Amygdala (tissue), 56 donors: ENCODE measurements around the gene CLMN.
"Not testable (repeated sequence)": the region's sequence is repeated elsewhere in the genome, so short reads cannot be mapped to it uniquely, and the experiment has no call there.

ENCODE experiments used
- DNase-seq, 56 donors: peaks; one replicate each; lab custom pipeline; 2025; lab: John Stamatoyannopoulos, UW

The CLMN gene

DNA sequence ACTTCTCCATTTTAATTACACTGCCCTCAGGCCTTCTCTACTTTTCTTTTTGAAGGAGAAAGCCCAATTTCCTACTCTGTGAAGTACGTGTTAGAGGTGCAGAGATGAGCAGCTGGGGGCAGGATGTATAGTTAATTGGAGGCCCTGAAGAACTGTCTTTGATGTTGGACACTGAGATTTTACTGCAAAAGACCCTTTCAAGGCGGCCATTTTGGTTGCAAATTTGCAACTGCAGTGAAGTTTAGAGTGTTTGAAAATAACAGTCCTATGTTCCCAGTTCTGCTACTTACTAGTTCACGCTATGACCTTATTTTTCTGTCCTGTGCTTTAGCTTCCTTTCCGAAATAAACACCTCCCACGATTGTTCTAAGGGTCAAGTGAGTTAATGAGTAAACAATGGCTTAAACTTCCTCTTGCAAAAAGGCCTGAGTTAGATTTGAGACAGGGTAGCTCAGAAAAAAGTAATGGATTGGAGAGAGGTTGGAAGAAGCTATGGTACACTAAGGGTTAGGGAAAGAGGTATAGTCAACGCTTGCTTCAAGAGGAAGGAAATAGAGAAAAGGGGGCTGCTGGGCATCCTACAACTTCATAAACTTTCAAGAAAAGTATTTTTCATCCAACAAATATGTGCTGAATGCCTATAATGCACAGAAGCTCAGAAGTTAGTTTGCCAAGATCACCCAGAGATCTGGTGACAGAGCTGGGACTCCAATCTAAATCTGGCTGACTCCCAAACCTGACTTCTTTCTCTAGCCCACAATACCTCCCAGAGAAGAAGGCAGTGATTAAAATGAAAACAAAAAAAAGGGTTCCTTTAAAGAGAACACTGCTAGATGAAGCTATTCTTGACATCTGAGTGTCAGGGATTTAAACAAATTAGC lies 135.9 kb downstream of the CLMN start:
- no peak for DNase-seq

DNA sequence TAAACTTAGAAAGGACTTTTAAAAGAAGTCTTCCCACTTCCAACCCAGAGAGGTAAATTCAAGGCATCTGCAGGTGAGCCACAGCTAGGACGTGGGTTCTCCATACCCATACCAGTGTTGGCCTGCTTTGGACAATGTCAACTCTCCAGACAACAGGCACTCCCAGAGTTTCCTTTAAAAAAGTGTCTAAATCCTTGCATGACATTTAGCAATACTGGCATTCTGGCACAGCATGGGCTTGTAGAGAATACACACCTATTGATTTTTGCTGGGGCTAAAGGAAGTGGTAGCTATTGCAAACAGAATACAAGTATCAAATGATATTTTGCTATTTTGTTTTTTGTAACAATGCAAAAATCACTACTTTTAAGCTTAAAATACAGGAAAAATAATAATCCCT lies 136.6 kb downstream of the CLMN start:
- DNase-seq = no peak

DNA sequence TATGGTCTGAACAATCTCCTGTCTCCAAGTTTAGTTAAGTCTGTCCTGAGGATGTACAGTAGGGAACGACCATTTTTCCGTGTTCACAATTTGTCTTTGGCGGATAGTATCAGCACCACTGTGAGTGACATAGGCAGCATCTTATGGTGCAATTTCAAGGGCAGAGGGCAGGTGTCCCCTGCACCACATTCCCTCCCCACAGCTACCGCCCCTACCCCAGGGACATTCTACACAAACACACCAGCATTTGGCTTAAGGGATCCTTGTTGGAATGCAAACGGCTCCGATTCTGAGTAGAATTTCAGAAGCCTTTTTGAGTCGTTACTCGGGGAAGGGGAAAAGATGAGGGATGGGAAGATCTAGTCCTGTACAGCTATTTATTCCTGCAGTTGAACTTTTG lies 137.3 kb downstream of the CLMN start:
- no peak for DNase-seq

DNA sequence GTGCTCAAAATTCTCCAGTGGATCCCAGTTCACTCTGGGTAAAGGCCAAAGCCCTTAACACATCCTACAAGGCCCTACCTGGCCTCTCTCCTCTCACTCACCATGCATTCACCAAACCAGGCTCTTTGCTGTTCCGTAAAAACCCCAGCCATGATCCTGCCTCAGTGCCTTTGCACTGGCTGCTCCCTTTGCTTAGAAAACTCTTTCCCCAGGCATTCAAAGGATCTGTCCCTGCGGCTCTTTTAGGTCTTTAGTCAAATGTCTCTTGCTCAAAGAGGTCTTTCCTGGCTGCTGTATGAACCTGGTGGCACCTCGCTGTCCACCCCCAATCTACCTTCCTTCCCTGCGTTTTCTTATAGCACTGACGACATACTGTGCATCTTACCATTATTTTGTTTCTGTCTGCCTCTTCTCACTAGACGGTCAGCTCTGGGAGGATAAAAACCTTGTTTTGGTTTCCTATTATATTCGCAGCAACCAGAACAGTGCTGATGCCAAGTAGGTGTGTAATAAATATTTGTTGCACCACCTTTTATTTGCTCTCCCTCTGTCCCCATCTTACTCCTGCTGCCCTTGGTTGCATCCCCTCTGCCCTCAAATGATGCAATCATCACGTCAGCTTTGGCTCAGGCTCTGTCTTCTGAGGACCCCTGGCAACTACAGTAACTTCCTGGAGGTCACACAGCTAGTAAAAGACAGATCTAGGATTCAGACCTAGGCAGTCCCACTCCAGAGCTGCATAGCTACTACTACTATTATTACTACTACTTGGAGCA lies 138.6 kb downstream of the CLMN start:
- DNase-seq = no peak

DNA sequence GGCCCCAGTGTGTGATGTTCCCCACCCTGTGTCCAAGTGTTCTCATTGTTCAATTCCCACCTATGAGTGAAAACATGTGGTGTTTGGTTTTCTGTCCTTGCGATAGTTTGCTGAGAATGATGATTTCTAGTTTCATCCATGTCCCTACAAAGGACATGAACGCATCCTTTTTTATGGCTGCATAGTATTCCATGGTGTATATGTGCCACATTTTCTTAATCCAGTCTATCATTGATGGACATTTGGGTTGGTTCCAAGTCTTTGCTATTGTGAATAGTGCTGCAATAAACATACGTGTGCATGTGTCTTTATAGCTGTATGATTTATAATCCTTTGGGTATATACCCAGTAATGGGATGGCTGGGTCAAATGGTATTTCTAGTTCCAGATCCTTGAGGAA lies 144.0 kb downstream of the CLMN start:
- not testable (repeated sequence) for DNase-seq

DNA sequence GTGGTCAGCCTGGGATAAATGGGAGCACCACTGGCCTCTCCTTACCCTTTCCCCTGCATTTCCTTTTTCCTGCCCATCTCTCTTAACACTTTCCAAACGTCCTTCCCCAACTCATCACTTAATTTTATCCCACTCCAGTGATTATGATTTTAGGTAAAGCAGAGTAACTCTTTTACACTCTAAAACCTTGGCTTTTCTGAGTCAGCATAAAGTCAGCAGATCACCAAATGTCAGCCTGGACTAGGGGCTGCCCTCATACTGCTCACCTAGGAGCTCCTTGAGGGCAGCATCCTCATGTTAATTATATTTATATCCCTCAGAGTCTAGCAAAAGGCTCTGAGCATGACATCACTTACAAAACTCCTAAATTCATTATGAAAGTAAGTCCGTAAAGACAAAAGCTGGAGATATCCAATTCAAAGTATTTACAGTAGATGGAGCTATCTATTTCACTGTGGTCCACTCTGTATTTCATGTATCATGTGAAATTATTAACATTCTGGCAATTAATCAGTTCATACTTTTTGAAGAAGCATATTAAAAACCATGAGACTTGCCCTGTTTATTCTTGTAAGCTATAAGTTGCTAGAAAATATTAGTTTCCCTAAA lies 145.4 kb downstream of the CLMN start:
- no peak for DNase-seq

DNA sequence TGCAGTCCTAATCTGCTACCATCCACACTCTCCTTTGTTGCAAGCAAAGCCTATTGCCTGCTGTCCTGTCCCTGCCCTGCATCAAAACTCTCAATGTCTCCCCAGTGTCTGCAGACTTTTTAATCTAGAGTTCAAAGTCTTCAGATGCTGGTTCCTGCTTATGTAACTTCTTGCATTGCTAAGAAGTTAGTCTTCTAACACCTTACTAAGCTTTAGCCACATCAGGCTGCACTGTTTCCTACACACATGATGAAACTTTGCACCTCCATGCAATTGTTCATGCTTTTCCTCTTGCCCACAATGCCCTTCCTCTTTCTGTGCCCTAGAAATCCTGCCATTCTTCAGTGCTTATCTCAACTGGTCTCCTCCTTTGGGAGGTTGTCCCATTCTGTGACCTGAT lies 146.2 kb downstream of the CLMN start:
- no peak for DNase-seq

DNA sequence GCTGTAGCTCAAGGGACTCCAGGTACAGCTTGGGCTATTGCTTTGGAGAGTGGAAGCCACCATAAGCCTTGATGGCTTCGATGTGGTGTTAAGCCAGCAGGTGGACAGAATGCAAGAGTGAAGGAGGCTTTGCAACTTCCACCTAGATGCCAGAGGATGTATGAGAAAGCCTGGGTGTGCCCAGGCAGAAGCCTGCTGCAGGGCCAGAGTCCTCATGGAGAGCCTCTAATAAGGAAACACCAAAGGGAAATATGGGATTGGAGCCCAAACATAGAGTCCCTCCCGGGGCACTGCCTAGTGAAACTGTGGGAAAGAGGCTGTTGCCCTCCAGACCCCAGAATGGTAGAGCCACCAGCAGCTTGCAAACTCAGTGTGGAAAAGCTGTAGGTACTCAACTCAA lies 152.5 kb downstream of the CLMN start:
- no peak for DNase-seq

DNA sequence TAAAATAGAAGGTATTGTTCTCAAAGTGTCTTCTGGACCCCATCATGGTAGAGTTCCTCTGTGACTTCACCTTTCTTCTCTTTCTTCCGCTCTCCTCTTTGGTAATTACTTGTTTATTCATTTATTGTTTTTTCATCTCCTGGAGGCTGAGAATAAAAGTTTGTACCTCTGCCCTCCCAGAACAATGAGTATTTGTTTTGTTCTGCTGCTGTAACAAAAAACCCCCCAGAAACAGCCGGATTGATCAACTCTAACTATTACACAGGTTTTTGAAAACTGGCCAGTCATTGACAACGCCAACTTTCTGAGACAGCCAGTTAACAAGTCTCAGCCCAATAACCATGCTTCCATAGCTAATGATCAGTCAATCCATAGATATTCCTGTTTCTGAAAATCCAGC lies 154.2 kb downstream of the CLMN start:
- no peak for DNase-seq

DNA sequence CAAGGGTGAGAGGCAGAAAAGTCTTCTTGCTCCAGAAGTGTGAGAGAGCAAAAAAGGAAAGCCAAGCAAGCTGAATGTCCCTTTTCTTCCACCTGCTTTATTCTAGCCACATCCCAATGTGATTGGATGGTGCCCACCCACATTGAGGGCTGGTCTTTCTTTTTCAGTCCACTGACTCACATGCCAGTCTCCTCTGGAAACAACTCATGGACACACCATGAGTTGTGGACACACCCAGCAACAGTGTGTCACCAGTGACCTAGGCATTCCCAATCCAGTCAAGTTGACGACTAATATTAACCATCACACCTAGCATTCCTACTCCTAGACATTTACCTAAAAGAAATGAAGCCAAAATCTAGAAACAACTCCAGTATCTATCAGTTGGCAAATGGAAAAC lies 155.2 kb downstream of the CLMN start:
- no peak for DNase-seq

DNA sequence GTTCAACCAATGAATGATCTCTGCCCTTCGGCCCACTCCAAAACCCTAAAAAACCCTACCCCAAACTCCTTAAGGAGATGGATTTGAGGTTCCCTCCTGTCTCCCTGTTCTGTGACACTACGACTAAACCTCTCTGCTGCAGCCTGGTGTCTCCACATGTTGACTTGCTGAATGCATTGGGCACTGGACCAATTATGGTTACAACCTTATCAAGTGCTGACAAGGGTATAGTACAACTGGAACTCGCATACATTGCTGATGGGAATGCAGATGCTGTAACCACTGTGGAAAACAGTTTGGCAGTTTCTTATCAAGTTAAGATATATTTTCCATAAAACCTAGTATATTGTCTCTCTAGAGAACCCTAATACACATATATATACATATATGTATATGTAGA lies 156.0 kb downstream of the CLMN start:
- DNase-seq = no peak

DNA sequence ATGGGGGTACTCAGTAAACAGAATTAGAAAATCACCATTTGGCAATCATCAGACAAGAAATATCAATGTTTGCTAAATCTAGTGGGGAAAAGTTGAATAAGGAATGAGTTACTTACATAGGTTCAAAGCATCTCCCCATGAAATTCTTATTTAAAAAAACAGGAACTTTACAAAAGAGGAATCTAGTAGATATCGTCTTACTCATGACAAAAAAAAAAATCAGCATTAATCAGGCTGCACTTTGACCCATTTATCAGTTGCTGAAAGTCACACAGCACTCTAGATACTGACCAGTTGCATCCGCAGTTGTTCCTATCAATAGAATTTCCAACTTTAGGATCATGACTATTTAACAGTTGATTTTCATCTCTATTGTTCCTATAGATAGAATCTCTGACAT lies 156.6 kb downstream of the CLMN start:
- no peak for DNase-seq

DNA sequence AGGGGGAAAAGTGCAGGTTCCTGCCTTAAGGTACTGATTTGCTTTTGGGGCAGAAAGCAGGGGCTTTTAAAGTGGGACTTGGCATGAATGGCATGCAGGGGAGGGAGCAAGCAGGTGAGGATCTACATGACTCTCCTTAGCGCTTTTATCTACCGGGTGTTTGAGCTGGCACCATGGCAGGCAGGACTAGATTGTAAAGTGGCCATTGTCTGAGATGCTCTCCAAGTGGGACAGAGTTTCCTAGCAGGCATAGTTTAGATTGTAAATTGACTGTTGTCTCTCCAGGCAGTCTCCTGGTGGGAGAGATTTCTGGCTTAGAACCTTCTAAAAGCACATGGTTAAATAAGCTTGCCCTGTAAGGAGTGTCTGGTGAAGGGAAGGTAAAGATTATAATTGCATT lies 157.1 kb downstream of the CLMN start:
- DNase-seq = no peak

DNA sequence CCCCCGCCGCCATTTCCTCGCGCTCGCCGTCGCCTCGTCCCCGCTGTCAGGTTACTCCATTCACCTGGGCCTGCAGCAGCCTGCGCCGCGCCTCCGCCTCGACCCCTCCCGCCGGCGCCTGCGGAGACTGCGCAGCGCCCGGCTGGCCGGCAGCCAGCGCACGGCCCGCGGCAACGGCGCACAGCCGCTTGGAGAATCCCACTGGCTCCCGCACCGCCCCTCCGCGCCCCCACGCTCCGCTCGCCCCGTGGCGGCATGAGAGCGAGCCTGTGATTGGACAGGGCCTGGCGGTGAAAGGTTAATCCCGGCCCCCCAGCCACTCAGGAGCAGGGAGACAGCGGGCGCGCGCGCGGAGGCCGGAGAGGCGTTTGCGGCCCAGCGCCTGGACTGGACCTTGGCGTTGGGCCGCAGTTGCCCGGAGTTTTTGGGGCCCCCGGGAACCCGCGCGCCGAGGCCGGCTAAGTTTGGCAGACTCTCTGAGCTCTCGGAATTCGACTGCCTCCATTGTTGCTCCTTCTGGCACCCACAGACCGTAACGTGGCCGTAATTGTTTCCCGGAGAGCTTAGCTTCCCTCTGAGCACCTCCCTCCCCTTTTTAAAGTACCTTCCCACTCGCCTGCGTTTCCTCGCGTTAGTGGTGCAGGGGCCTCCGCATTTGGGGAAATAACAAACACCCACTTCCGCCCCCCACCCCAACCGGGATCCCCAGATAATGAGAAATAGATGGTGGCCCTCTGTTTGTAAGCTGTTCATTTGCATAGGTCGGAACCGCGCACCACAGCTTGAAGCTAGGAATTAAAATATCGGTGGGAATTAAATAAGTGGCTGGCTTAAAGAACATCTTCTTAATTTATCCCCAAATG lies 162.2 kb downstream of the CLMN start, which contains the start of gene DICER1:
TSS of gene DICER1 (minus strand) at position 203 of the 863 bp plus-strand sequence. CDS start 24,071 bp downstream, outside the sequence.
- peak; percentile 74 to 99 (median 96) for DNase-seq

DNA sequence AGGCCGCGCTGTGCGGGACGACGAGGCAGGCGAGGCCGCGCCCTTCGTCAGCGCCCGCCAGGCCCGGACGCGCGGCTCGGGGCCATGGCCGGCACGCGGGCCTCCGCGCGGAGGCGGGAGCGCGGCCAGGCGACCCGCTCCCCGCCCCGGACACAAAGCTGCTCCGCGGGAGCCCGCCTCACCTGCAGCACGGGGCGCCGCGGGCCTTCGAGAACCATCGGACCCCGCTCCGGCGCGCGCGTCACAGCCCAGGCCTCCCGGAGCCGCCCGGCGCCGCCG lies 162.7 kb downstream of the CLMN start:
- peak in 2 of 56 donors; percentile 61 to 68 for DNase-seq

DNA sequence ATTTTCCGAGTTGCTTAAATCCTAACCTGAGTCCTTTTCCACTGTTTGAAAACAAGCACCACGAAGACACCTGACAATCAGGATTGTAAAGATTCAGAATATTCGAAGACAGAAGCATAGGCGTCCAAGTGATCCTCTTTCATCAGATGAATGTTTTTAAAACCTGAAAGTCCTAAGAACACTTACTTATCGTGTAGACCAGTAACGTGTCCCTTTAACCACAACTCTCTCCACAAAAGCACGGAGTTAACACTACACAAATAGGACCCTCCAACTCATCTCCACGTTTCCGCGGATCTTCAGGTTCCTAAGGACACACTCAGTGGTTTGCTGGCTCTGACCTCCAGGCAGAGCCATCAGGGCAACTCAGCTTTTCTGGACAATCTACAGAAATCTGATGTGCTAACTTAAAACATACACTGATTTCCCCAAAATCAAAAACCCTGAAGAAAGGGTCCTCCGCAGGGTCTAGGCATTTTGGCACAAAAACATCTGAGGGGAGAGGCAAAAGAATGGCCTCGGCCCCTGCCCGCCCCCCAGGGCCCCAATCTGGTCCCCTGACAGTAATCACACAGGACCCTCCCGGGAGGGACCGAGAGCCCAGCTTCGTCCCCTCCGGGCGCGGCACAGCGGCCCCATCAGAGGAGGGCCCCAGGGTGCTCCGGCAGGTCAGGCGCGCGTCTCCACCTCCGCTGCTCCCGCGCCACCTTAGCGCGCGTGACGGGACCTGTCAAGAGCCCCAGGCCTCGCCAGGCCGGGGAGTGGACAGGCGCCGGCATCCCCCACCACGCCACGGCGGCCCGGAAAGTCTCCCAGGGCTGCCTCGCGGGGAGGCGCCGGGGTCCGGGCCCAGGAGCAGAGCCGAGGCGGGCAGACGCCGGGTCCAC lies 163.3 kb downstream of the CLMN start:
- DNase-seq = peak in 21 of 56 donors; percentile 11 to 67 (median 45)

DNA sequence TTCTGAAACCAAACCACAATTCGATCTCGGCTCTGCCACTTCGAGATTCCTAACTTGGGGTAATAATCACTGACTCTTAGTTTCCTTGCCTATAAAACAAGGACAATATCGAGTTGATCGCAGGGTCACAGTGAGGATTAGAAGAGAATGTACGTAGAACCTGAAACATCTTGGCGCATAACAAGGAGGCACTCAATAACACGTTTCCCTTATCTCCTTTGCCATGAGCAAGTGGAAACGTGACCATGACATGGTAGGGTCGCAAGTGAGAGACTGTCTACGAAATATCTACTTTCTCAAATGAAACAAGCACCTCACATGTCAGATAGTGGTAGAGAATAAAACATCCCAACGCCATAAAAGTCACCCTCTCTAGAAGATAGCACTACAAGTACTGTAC lies 164.7 kb downstream of the CLMN start:
- no peak for DNase-seq

DNA sequence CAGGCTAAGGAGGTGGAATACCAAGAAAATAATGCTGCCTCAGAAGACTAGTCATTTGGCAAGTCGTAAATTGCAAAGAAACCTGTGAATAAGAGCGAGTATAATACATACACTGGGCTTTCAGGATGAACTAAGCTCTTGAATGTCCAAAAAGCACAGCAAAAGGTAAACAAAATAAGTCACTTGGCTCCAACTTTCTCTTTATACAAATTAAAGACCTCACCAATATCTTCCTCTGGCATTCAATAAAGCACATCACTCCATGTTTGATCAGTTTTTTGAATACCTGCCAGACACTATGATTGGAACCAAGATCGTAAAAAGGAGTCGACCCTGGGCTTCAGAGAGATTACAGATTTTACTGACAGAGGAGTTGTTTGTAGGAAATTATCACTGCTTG lies 165.8 kb downstream of the CLMN start:
- no peak for DNase-seq

DNA sequence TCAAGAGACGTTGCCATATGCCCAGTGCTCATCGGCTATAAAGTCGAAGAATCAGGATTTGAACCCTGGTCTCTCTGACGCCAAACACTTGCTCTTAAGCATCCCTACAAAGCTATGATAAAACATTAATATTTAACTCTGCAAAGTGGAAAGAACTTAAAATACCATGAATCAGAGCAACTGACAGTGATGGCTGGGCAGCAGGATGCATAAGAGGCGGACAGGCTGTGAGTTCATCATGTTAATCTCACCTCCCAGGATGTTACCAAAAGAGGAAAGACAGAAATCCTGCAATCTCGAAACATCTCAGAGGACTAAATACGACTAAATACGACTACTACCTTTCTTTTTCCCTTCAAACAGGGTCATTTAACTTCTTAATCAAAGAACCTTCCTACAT lies 168.1 kb downstream of the CLMN start:
- no peak for DNase-seq

DNA sequence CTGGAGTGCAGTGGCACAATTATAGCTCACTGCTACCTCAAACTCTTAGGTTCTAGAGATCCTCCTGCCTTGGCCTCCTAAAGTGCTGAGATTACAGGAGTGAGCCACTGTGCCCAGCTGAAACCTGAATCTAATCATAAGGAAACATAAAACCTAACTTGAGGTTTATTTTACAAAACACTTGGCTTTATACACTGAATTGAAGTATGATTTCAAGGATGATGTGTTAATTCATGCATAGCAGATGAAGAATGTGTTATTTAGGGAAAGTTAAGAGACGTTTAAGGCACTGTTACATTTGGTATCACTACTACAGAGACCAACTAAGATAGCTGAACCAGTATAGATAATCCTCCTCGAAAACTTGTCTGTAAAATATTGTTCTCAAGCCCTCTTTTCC lies 168.8 kb downstream of the CLMN start:
- DNase-seq = no peak
